HepG2 (cell line): ENCODE results near the gene DAAM2. TPM values are rescaled to one million over a fixed set of nuclear protein-coding genes. Genes with fewer than 3 reads are reported as not detected.

ENCODE experiments used
- ATAC-seq: fragments of 200-7000 bp; cut with Tn5 transposase; 3 replicates; pipeline ENCODE4 v1.9.1; 2020; ENCODE audit warnings: mild to moderate bottlenecking, moderate library complexity
- BruUV-seq: library from RNA; stranded (reverse); fragments of 400-500 nt; replicated peaks from 2 replicates; lab custom pipeline; 2021; lab: Mats Ljungman, UMichigan
- CTCF ChIA-PET: fragments of 300-600 bp; formaldehyde crosslinking; extraction: SDS; loops from one replicate; lab custom pipeline; 2021; ENCODE audit warnings: low total read pairs, inconsistent platforms, low intra/inter-chr PET ratio; lab: Yijun Ruan, JAX
- POLR2A ChIA-PET: fragments of 350-600 bp; sonication (Branson Sonifier 250); formaldehyde crosslinking; loops from one replicate; lab custom pipeline; 2020; ENCODE audit warnings: antibody characterized with exemption, inconsistent platforms; lab: Yijun Ruan, JAX
- DNase-seq: peaks from one replicate; pipeline ENCODE4 v3.0.0-alpha.2; 2015; ENCODE audit warnings: low spot score
- FAIRE-seq: peaks from 3 replicates; lab custom pipeline; 2011; peaks lifted over from hg19 to GRCh38; lab: Jason Lieb, UNC
- H2AFZ ChIP-seq: one replicate; pipeline ENCODE4 v1.6.1; 2011; ENCODE audit warnings: low read length, inconsistent platforms
- H3K27ac ChIP-seq: fragments of 300-600 bp; 3 replicates; pipeline ENCODE4 v1.8.0; 2011; ENCODE audit warnings: mixed run types, mild to moderate bottlenecking, mixed read lengths, low read length, inconsistent platforms; ENCODE audit not compliant: insufficient read depth; ENCODE audit errors: extremely low read length
- H3K27me3 ChIP-seq, 2 experiments: fragments of 200-600 bp in 1 of 2; 2 replicates in 1 of 2; 3 replicates in 1 of 2; pipeline versions ENCODE4 v1.6.0 to v1.8.0; 2011; ENCODE audit warnings: low read length in 2 of 2, mild to moderate bottlenecking in 2 of 2, moderate library complexity in 2 of 2, inconsistent platforms in 1 of 2; ENCODE audit not compliant: insufficient read depth in 2 of 2, control insufficient read depth in 1 of 2
- H3K36me3 ChIP-seq, 2 experiments: fragments of 200-600 bp in 1 of 2; replicated peaks in 1 of 2; 2 replicates in 1 of 2; 3 replicates in 1 of 2; pipeline versions ENCODE4 v1.5.1 to v1.8.0; 2011; ENCODE audit warnings: low read length in 2 of 2, inconsistent platforms in 1 of 2; ENCODE audit not compliant: insufficient read depth in 2 of 2, control insufficient read depth in 1 of 2
- H3K4me1 ChIP-seq: 2 replicates; pipeline ENCODE4 v1.5.1; 2012; ENCODE audit warnings: low read length, inconsistent platforms; ENCODE audit not compliant: insufficient read depth
- H3K4me2 ChIP-seq: 2 replicates; pipeline ENCODE4 v1.6.0; 2011; ENCODE audit warnings: low read depth, low read length, inconsistent platforms
- H3K4me3 ChIP-seq, 3 experiments: fragments of 200-600 bp in 1 of 3; sonication (generic), shearing (Covaris generic) in 1 of 3; replicated peaks in 1 of 3; 2 replicates each; pipeline ENCODE4 v1.5.1; 2011 to 2016; ENCODE audit warnings: low read length in 3 of 3, inconsistent platforms in 2 of 3, low read depth in 2 of 3, mild to moderate bottlenecking in 2 of 3, control low read depth in 1 of 3, mixed read lengths in 1 of 3; ENCODE audit not compliant: insufficient read depth in 1 of 3
- H3K79me2 ChIP-seq: one replicate; pipeline ENCODE4 v1.6.1; 2011; ENCODE audit warnings: low read length, inconsistent platforms; ENCODE audit not compliant: insufficient read depth
- H3K9ac ChIP-seq: 2 replicates; pipeline ENCODE4 v1.6.0; 2011; ENCODE audit warnings: mild to moderate bottlenecking, low read depth, low read length, inconsistent platforms; ENCODE audit not compliant: insufficient read depth
- H3K9me3 ChIP-seq: 2 replicates; pipeline ENCODE4 v1.5.1; 2012; ENCODE audit warnings: mild to moderate bottlenecking, low read length
- H4K20me1 ChIP-seq: 2 replicates; pipeline ENCODE4 v1.6.0; 2011; ENCODE audit warnings: inconsistent platforms, mild to moderate bottlenecking, low read length, moderate library complexity; ENCODE audit not compliant: insufficient read depth
- FOXK2 ChIP-seq: fragments of 450-650 bp; IDR thresholded peaks from 2 replicates; pipeline ENCODE4 v1.6.1; 2016
- HCFC1 ChIP-seq: fragments of 150-350 bp; IDR thresholded peaks from 2 replicates; pipeline ENCODE4 v1.6.1; 2014; ENCODE audit warnings: low read depth, low read length
- HOXA7 ChIP-seq: sonication (generic); formaldehyde crosslinking; IDR thresholded peaks from 2 replicates; pipeline ENCODE4 v1.8.1; 2022; ENCODE audit warnings: mild to moderate bottlenecking, missing genetic modification reagents, moderate library complexity
- HOXA9 ChIP-seq: sonication (generic); formaldehyde crosslinking; IDR thresholded peaks from 2 replicates; pipeline ENCODE4 v1.8.1; 2022; ENCODE audit warnings: missing genetic modification reagents, mild to moderate bottlenecking, moderate library complexity, borderline replicate concordance
- REL ChIP-seq: sonication (generic); formaldehyde crosslinking; conservative IDR thresholded peaks from 2 replicates; pipeline ENCODE4 v1.8.0; 2022; ENCODE audit warnings: mild to moderate bottlenecking, missing genetic modification reagents, moderate library complexity
- TEAD2 ChIP-seq: sonication (generic); formaldehyde crosslinking; IDR thresholded peaks from 2 replicates; pipeline ENCODE4 v1.9.0; 2021; ENCODE audit warnings: missing genetic modification reagents
- YY1 ChIP-seq: IDR thresholded peaks from 2 replicates; pipeline ENCODE4 v1.6.1; 2011; ENCODE audit warnings: low read length, low read depth, moderate library complexity, mild to moderate bottlenecking; ENCODE audit not compliant: insufficient read depth, insufficient replicate concordance
- ZBTB43 ChIP-seq: sonication (generic); formaldehyde crosslinking; conservative IDR thresholded peaks from 2 replicates; pipeline ENCODE4 v1.4.0; 2020; ENCODE audit warnings: missing genetic modification reagents
- ZBTB7A ChIP-seq: sonication (generic); formaldehyde crosslinking; IDR thresholded peaks from 2 replicates; pipeline ENCODE4 v1.8.0; 2022; ENCODE audit warnings: mild to moderate bottlenecking, missing genetic modification reagents
- ZNF124 ChIP-seq: sonication (generic); formaldehyde crosslinking; IDR thresholded peaks from 2 replicates; pipeline ENCODE4 v1.4.0; 2020; ENCODE audit warnings: missing genetic modification reagents
- ZNF207 ChIP-seq: fragments of 450-650 bp; IDR thresholded peaks from 2 replicates; pipeline ENCODE4 v1.6.1; 2016; ENCODE audit warnings: antibody characterized with exemption, borderline replicate concordance
- ZNF414 ChIP-seq: sonication (generic); formaldehyde crosslinking; IDR thresholded peaks from 2 replicates; pipeline ENCODE4 v1.5.0; 2020; ENCODE audit warnings: missing genetic modification reagents
- ZNF672 ChIP-seq: sonication (generic); formaldehyde crosslinking; IDR thresholded peaks from 2 replicates; pipeline ENCODE4 v1.8.1; 2022; ENCODE audit warnings: missing genetic modification reagents
- WGBS: methylation state at CpG from one replicate; pipeline ENCODE4 v1.1.6; 2017; ENCODE audit warnings: low lambda C conversion rate; 5-methylcytosine and 5-hydroxymethylcytosine counted together
- in situ Hi-C: cut with HindIII; loops from 2 replicates; pipeline ENCODE4 v1.10.0; 2017; ENCODE audit warnings: low pct_unique_long_range_greater_than_20kb; ENCODE audit not compliant: extremely low pct_ligation_motif_present
- intact Hi-C: fragments of 100-400 bp; cut with micrococcal nuclease; formaldehyde crosslinking; loops from one replicate; pipeline ENCODE4 v1.10.0; 2022; ENCODE audit not compliant: unreplicated experiment
- polyA plus RNA-seq, 8 experiments: library from polyadenylated mRNA; depleted of rRNA in 3 of 8; stranded (reverse) in 7 of 8; unstranded in 1 of 8; fragments of >200 nt; fragmentation: Illumina TruSeq in 4 of 8; extraction: Trizol in 4 of 8; gene quantifications; 2 replicates each; pipeline versions ENCODE4 v1.2.1 to v1.2.3, GENCODE V29; 2011 to 2016; ENCODE audit warnings: low read depth in 4 of 8, missing spikeins in 1 of 8, mixed read lengths in 1 of 8; ENCODE audit not compliant: insufficient read depth in 1 of 8
- total RNA-seq, 5 experiments: library from RNA; depleted of rRNA; stranded (reverse); fragments of >200 nt; fragmentation: Illumina TruSeq; extraction: Trizol; gene quantifications; 2 replicates each; pipeline ENCODE4 v1.2.3, GENCODE V29; 2016; ENCODE audit warnings: low read depth in 1 of 5
- TF ChIP-seq, protein P1 (sequence below): sonication (generic); formaldehyde crosslinking; IDR thresholded peaks from 2 replicates; pipeline ENCODE4 v1.4.0; 2020; ENCODE audit warnings: missing genetic modification reagents, mild to moderate bottlenecking, borderline replicate concordance

Gene DAAM2
- total and polyA plus RNA-seq, 2 of the 13 experiments (the other 11 are each of a cell fraction or from before 2014, with no cell fraction given): 0.01 TPM; not detected in 1

DNA sequence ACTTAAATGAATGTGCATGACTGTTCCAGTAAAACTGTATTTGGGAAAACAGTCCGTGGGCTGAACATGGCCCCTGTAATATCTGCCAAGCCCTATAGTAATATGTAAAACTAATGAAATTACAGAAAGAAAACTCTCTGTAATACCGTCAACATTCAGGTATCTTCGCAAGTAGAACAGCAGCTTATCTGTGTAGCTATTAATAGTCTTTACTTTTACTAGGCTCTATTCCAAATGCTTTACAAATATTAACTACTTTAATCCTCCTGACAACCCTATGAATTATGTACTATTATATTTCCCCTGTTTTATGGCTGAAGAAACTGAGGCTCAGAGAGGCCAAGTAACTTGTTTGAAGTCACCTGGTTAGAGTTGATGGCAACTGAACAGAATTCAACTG lies 57.1 kb downstream of the DAAM2 start:
- TF ChIP-seq ZBTB43 (CRISPR knock-in tag) (no peak), ZBTB7A (no peak), ZNF414 (CRISPR knock-in tag) (no peak), ZNF207 (no peak), YY1 (no peak), ZNF124 (CRISPR knock-in tag) (no peak), TEAD2 (CRISPR knock-in tag) (no peak), REL (no peak), ZNF672 (CRISPR knock-in tag) (no peak), HCFC1 (no peak), HOXA7 (CRISPR knock-in tag) (no peak), FOXK2 (no peak), HOXA9 (no peak)
- TF ChIP-seq, protein P1, sequence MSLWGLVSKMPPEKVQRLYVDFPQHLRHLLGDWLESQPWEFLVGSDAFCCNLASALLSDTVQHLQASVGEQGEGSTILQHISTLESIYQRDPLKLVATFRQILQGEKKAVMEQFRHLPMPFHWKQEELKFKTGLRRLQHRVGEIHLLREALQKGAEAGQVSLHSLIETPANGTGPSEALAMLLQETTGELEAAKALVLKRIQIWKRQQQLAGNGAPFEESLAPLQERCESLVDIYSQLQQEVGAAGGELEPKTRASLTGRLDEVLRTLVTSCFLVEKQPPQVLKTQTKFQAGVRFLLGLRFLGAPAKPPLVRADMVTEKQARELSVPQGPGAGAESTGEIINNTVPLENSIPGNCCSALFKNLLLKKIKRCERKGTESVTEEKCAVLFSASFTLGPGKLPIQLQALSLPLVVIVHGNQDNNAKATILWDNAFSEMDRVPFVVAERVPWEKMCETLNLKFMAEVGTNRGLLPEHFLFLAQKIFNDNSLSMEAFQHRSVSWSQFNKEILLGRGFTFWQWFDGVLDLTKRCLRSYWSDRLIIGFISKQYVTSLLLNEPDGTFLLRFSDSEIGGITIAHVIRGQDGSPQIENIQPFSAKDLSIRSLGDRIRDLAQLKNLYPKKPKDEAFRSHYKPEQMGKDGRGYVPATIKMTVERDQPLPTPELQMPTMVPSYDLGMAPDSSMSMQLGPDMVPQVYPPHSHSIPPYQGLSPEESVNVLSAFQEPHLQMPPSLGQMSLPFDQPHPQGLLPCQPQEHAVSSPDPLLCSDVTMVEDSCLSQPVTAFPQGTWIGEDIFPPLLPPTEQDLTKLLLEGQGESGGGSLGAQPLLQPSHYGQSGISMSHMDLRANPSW: no peak
- ChIA-PET CTCF (no interaction called here), POLR2A (no interaction called here)
- H3K27me3 ChIP-seq: no peaks in the 10 kb centered on the region
- no peak overlapping the region for H3K27ac ChIP-seq
- H3K4me3 ChIP-seq: no peak overlapping the region
- FAIRE-seq (no peak), DNase-seq (no peak), ATAC-seq (no peak)
- H3K9ac ChIP-seq: no peak overlapping the region
- H3K4me1 ChIP-seq: peaks cover 12% of the 10 kb centered on the region
- no TSS peak for BruUV-seq
- H3K9me3 ChIP-seq: no peaks in the 10 kb centered on the region
- no peak overlapping the region for H2AFZ ChIP-seq
- in situ Hi-C loops (no loop called here), intact Hi-C loops (no loop called here)
- H3K36me3 ChIP-seq: no peaks in the 10 kb centered on the region
- WGBS: 61% methylated on average over 3 of the region's 3 CpGs
- H3K4me2 ChIP-seq: no peak overlapping the region
- no peaks in the 10 kb centered on the region for H4K20me1 ChIP-seq
- no peaks in the 10 kb centered on the region for H3K79me2 ChIP-seq
